DND-41 (cell line): ENCODE data around the gene FHOD3.

ENCODE experiments used
- ATAC-seq: fragments of 200-7000 bp; cut with Tn5 transposase; 3 replicates; pipeline ENCODE4 v1.9.1; 2021; ENCODE audit warnings: low read depth; ENCODE audit not compliant: insufficient read depth
- DNase-seq: peaks from one replicate; pipeline ENCODE4 v3.0.0-alpha.2; 2020
- H2AFZ ChIP-seq: 2 replicates; pipeline ENCODE4 v1.6.0; 2012; ENCODE audit warnings: low read depth, low read length
- H3K27ac ChIP-seq: 2 replicates; pipeline ENCODE4 v1.5.1; 2012; ENCODE audit warnings: low read length, inconsistent platforms
- H3K27me3 ChIP-seq: fragments of 200-600 bp; sonication (generic); 2 replicates; pipeline ENCODE4 v1.6.0; 2012; ENCODE audit warnings: low read length, mild to moderate bottlenecking, inconsistent platforms; ENCODE audit not compliant: insufficient read depth, poor library complexity
- H3K36me3 ChIP-seq: 2 replicates; pipeline ENCODE4 v1.5.1; 2012; ENCODE audit warnings: low read length, inconsistent platforms; ENCODE audit not compliant: insufficient read depth
- H3K4me1 ChIP-seq: 2 replicates; pipeline ENCODE4 v1.5.1; 2012; ENCODE audit warnings: mild to moderate bottlenecking, low read length; ENCODE audit not compliant: insufficient read depth
- H3K4me2 ChIP-seq: 2 replicates; pipeline ENCODE4 v1.6.0; 2012; ENCODE audit warnings: mild to moderate bottlenecking, moderate library complexity, low read length, inconsistent platforms; ENCODE audit not compliant: insufficient read depth
- H3K4me3 ChIP-seq, 2 experiments: fragments of 200-600 bp in 1 of 2; shearing (Covaris generic) in 1 of 2; 2 replicates each; pipeline ENCODE4 v1.5.1; 2012 to 2016; ENCODE audit warnings: inconsistent platforms in 2 of 2, low read length in 2 of 2, mild to moderate bottlenecking in 2 of 2, low read depth in 1 of 2, moderate library complexity in 1 of 2
- H3K79me2 ChIP-seq: 2 replicates; pipeline ENCODE4 v1.6.0; 2012; ENCODE audit warnings: low read length, inconsistent platforms; ENCODE audit not compliant: insufficient read depth
- H3K9ac ChIP-seq: 2 replicates; pipeline ENCODE4 v1.6.0; 2012; ENCODE audit warnings: low read depth, mild to moderate bottlenecking, inconsistent platforms, low read length, moderate library complexity
- H3K9me3 ChIP-seq: 2 replicates; pipeline ENCODE4 v1.5.1; 2012; ENCODE audit warnings: low read length, moderate library complexity, mild to moderate bottlenecking, inconsistent platforms; ENCODE audit not compliant: insufficient read depth, severe bottlenecking
- H4K20me1 ChIP-seq: 2 replicates; pipeline ENCODE4 v1.6.0; 2012; ENCODE audit warnings: low read length; ENCODE audit not compliant: insufficient read depth
- CTCF ChIP-seq: IDR thresholded peaks from 2 replicates; pipeline ENCODE4 v1.5.1; 2012; ENCODE audit warnings: borderline replicate concordance, low read length, moderate library complexity, mild to moderate bottlenecking; ENCODE audit not compliant: poor library complexity, severe bottlenecking; ENCODE audit errors: extremely low read depth
- EZH2 ChIP-seq: IDR thresholded peaks from 3 replicates; pipeline ENCODE4 v1.6.1; 2012; ENCODE audit warnings: borderline replicate concordance, low read depth, mild to moderate bottlenecking, moderate library complexity, low read length, inconsistent platforms; ENCODE audit not compliant: severe bottlenecking

FHOD3 gene

DNA sequence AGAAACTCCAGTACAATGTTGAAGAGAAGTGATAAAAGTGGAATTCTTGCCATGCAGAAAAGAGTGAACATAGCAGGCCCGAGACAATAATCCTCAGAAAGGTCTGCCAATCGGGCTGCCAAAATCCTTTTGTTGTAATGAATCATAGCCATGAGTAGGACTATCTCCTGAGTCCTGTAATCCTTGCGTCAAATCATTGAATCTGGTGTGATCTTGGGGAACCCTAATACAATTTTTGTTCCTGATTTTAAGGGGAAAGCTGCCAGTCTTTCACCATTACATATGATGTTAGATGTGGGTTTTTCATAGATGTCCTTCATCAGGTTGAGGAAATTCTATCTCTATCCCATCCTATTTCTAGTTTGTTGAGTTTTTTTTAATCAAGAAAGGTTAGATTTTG, 529.0 kb downstream of the FHOD3 start:
- TF ChIP-seq EZH2 = no peak
- TF ChIP-seq CTCF = no peak
- ATAC-seq (no peak), DNase-seq (no peak)
- Histone ChIP-seq H3K4me2 (peak overlapping the region; percentile 21), H3K4me3 (no peak overlapping the region), H4K20me1 (peaks cover 4% of the 10 kb centered on the region; the same call in 1 of the 2 replicates), H3K9me3 (no peaks in the 10 kb centered on the region), H3K27me3 (no peaks in the 10 kb centered on the region), H3K4me1 (peaks cover 39% of the 10 kb centered on the region), H2AFZ (no peak overlapping the region), H3K36me3 (peaks cover 35% of the 10 kb centered on the region), H3K9ac (no peak overlapping the region), H3K27ac (no peak overlapping the region), H3K79me2 (peaks cover 91% of the 10 kb centered on the region)

GRCh38 chr18:36828157-36828629, 530.7 kb downstream of the FHOD3 start:
- H4K20me1 ChIP-seq = no peaks in the 10 kb centered on the region; the same call in 1 of the 2 replicates
- H3K27ac ChIP-seq = peak overlapping the region; percentile 89
- H3K4me1 ChIP-seq = peaks cover 41% of the 10 kb centered on the region
- TF ChIP-seq EZH2 (no peak), CTCF (no peak)
- peak overlapping the region; percentile 81 for H3K9ac ChIP-seq
- H3K4me2 ChIP-seq = peak overlapping the region; percentile 91
- peak; percentile 49 for DNase-seq
- peak overlapping the region; percentile 97 for H2AFZ ChIP-seq
- peaks cover 21% of the 10 kb centered on the region for H3K36me3 ChIP-seq
- ATAC-seq = peak; percentile 4
- peak overlapping the region; percentile 56 to 96 for H3K4me3 ChIP-seq
- H3K79me2 ChIP-seq = peaks cover 77% of the 10 kb centered on the region
- no peaks in the 10 kb centered on the region for H3K9me3 ChIP-seq
- H3K27me3 ChIP-seq = no peaks in the 10 kb centered on the region

DNA sequence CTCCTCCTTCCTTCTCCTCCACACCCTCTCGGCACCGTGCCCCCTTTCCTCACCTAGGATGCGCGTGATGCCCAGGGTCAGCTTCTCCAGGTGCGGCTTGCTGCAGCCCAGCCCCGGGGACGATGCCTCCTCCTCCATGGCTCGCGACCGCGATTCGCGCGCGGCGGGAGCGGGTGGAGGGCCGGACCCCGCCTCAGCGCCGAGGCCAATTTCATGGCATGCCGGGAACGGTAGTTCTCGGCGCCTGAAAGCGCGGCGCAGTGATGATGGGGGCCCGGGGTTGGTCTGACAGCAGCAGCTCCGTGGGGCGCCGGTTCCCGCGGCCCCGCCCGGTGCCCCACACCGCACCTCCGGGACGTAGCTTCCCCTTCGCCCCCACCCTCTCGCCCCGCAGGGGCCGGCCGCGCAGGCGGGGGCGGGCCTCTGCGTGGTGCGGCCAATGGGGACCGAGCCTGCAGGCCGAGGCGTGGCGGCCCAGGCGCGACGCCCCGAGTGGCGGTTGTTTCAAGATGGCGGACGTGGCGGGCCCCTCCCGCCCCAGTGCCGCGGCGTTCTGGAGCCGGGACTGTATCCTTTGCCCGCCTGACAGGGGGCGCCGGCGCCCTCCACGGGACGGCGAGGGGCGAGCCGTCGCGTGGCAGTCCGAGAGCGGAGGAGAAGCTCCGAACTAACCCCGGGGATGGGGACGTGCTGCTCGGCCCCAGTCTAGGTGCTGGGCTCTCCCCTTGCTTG, 531.3 kb downstream of the FHOD3 start, which contains the start of the genes KIAA1328 and TPGS2:
Gene KIAA1328 (plus strand): TSS at position 498 of the 732 bp plus-strand sequence. CDS start 12 bp downstream, at position 510.
Gene TPGS2 (minus strand): TSS at position 373 of the 732 bp plus-strand sequence. CDS start 235 bp downstream, at position 138.
- peak within 1 kb of the TSS; percentile 81 for H3K9ac ChIP-seq
- ATAC-seq = peak; percentile 89
- no peaks in the 10 kb centered on the region for H4K20me1 ChIP-seq
- peak within 1 kb of the TSS; percentile 91 for H3K4me2 ChIP-seq
- H3K4me3 ChIP-seq = peak within 1 kb of the TSS; percentile 56 to 96
- DNase-seq = peak; percentile 92
- H3K4me1 ChIP-seq = peaks cover 41% of the 10 kb centered on the region
- H3K79me2 ChIP-seq = peaks cover 74% of the 10 kb centered on the region
- peak within 1 kb of the TSS; percentile 97 for H2AFZ ChIP-seq
- H3K9me3 ChIP-seq = no peaks in the 10 kb centered on the region
- H3K36me3 ChIP-seq = peaks cover 17% of the 10 kb centered on the region
- peak; percentile 75 for TF ChIP-seq CTCF
- TF ChIP-seq EZH2 = no peak
- H3K27me3 ChIP-seq = no peaks in the 10 kb centered on the region
- peak within 1 kb of the TSS; percentile 89 for H3K27ac ChIP-seq
